ENCODE measurements around the gene RHOF. TPM values are rescaled to one million over a fixed set of nuclear protein-coding genes. Genes with fewer than 3 reads are reported as not detected.

Gene RHOF
- total and polyA plus RNA-seq, 2 donors (not counting 1 experiment from before 2014, with no cell fraction given): 90.3 to 129 TPM

DNA sequence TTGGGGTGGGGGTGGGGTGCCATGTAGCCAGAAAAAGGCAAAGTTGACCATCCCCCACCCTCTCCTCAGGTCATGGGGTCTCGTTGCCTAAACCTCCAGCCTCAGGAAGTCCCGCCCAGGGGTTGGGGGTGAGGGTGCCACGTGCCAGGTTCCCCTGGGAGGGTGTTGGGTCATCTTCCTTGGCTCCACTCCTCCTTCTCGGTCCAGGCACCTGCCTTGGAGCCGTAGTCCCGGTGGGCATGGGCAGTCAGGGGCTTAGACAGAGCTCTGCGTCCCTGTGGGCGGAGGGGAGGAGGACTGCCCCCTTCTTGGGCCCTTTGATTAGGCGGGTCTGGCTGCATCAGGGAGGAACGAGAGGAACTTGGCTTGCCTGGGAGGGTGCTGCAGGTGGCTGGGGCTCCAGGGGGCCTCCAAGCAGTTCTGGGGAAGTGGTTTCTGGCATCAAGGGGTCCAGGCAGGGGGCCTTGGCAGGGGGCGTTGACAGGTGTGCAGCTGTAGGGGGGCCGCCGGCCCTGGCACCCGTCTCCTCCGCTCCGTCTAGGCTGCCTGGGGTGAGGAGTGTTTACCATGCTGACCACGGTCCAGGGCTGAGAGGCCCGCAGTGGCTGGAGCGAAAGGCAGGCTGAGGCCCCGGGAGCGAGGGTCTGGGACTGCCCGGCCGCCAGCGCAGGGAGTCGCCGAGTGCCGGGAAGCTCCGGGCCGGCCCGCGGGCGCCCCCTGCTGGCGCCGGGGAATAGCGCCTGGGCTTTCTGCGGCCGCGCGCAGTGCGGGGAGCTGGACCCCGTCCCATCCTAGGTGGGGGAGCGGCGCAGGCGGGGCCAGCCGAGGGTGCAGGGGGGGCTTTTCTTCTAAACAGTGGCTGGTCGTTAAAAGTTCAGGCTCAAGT lies 18.2 kb upstream of the RHOF start:
- CTCF ChIA-PET: interaction anchor here (0.6 to 32.7 kb wide), 27 partner anchors 9 to 1126 kb away, joined by 3 to 1947 read pairs (median 3); partner anchors contain the start of genes CFAP251, PSMD9, RHOF and SETD1B
- Histone ChIP-seq H3K79me2 (ENCODE audit: control insufficient read depth, insufficient read depth, low read length) (peaks cover 93% of the 10 kb centered on the region), H3K4me1 (ENCODE audit: control insufficient read depth in 2 of 2, insufficient read depth in 2 of 2, low read length in 2 of 2) (peaks cover 42 to 51% of the 10 kb centered on the region in 2 donors), H3K27ac (ENCODE audit: low read length in 2 of 2) (peak overlapping the region; percentile 11 to 61), H3K4me2 (replicated peaks; ENCODE audit: low read depth, low read length, poor library complexity, severe bottlenecking) (peak overlapping the region; percentile 86), H4K20me1 (ENCODE audit: control insufficient read depth, insufficient read depth, low read length, poor library complexity, severe bottlenecking) (peaks cover 91% of the 10 kb centered on the region), H3K4me3 (ENCODE audit: control extremely low read depth in 1 of 5, extremely low read depth in 1 of 5, insufficient read depth in 1 of 5, low read depth in 2 of 5, low read length in 4 of 5) (peak overlapping the region; percentile 11 to 53 (median 47)), H3K27me3 (replicated peaks in 1 of 4; ENCODE audit: control extremely low read depth in 1 of 4, control insufficient read depth in 3 of 4, insufficient read depth in 4 of 4, low read length in 3 of 4) (no peaks in the 10 kb centered on the region), H2AFZ (ENCODE audit: insufficient read depth, low read depth, low read length, poor library complexity, severe bottlenecking) (no peak overlapping the region), H3K9ac (ENCODE audit: low read length) (peak overlapping the region; percentile 42), H3K9me3 (ENCODE audit: control extremely low read depth in 1 of 3, control insufficient read depth in 2 of 3, insufficient read depth in 1 of 3, low read length in 2 of 3) (no peaks in the 10 kb centered on the region), H3K36me3 (replicated peaks in 1 of 2; ENCODE audit: control extremely low read depth in 1 of 2, control insufficient read depth in 1 of 2, extremely low read depth in 1 of 2, insufficient read depth in 2 of 2, low read length in 1 of 2) (peaks cover 2 to 85% of the 10 kb centered on the region in 2 experiments)
- Mint-ChIP-seq H3K4me1 (peaks cover 48% of the 10 kb centered on the region), H3K9me3 (ENCODE audit: insufficient read depth) (no peaks in the 10 kb centered on the region), H3K27me3 (no peaks in the 10 kb centered on the region), H3K27ac (peak overlapping the region; percentile 87), H3K4me3 (peak overlapping the region; percentile 84)
- DNase-seq (peak; percentile 81), ATAC-seq (ENCODE audit: low read depth) (peak; percentile 78)
- TF ChIP-seq CTCF (IDR thresholded peaks at IDR 0.05) (peak; percentile 100), EZH2 (IDR thresholded peaks at IDR 0.05; ENCODE audit: borderline replicate concordance, insufficient read depth, low read depth, low read length, poor library complexity, severe bottlenecking) (no peak)
- POLR2A ChIA-PET: interaction anchor here (0.6 to 13.7 kb wide), 9 partner anchors 10 to 1419 kb away, joined by 3 to 267 read pairs (median 6); partner anchors contain the start of genes PSMD9, RHOF and TMEM120B
- intact Hi-C loops (cut with micrococcal nuclease): loop anchor here (1.0 to 5.0 kb wide), 3 partner anchors 8 to 34 kb away; no protein-coding TSS in a partner anchor
- WGBS (ENCODE audit: insufficient coverage): under 1% methylated on average over 43 of the region's 46 CpGs
